B cell (primary cell): ENCODE data around the gene SPDYA. TPM values are rescaled to one million over a fixed set of nuclear protein-coding genes. Genes with fewer than 3 reads are reported as not detected.

Experiments used
- ATAC-seq: fragments of 200-7000 bp; cut with Tn5 transposase; one replicate; pipeline ENCODE4 v1.10.0; 2021; ENCODE audit warnings: low read depth, mild to moderate bottlenecking, moderate number of reproducible peaks, moderate library complexity
- CTCF ChIA-PET: fragments of 350-600 bp; sonication (Branson Sonifier 250); formaldehyde crosslinking; loops from one replicate; lab custom pipeline; 2021; ENCODE audit warnings: antibody characterized with exemption, inconsistent platforms; lab: Charles Lee
- POLR2A ChIA-PET: fragments of 350-600 bp; sonication (Branson Sonifier 250); formaldehyde crosslinking; loops from one replicate; lab custom pipeline; 2021; ENCODE audit warnings: antibody characterized with exemption; lab: Charles Lee
- DNase-seq: peaks from one replicate; pipeline ENCODE4 v3.0.0; 2013
- H2AFZ ChIP-seq: 2 replicates; pipeline ENCODE4 v1.6.1; 2012; ENCODE audit warnings: mild to moderate bottlenecking, low read depth, low read length; ENCODE audit not compliant: insufficient read depth, poor library complexity, severe bottlenecking
- H3K27ac ChIP-seq, 2 donors: 1 replicate in 1 of 2; 2 replicates in 1 of 2; pipeline ENCODE4 v1.5.1; 2012 to 2013; ENCODE audit warnings: low read length in 2 of 2, mild to moderate bottlenecking in 2 of 2, moderate library complexity in 1 of 2
- H3K27me3 ChIP-seq, 4 experiments: fragments of 200-600 bp in 1 of 4; sonication (generic) in 1 of 4; replicated peaks in 1 of 4; 1 replicate in 2 of 4; 2 replicates in 2 of 4; pipeline versions ENCODE4 v1.6.1 to v1.7.0; 2013 to 2016; ENCODE audit warnings: low read length in 3 of 4, mild to moderate bottlenecking in 2 of 4, mixed read lengths in 1 of 4, moderate library complexity in 1 of 4; ENCODE audit not compliant: insufficient read depth in 4 of 4, control insufficient read depth in 3 of 4; ENCODE audit errors: control extremely low read depth in 1 of 4
- H3K36me3 ChIP-seq, 2 experiments: replicated peaks in 1 of 2; 1 replicate in 1 of 2; 2 replicates in 1 of 2; pipeline versions ENCODE4 v1.6.1 to v1.7.1; 2013; ENCODE audit warnings: low read length in 1 of 2; ENCODE audit not compliant: insufficient read depth in 2 of 2, control insufficient read depth in 1 of 2; ENCODE audit errors: control extremely low read depth in 1 of 2, extremely low read depth in 1 of 2
- H3K4me1 ChIP-seq, 2 donors: fragments of 200-600 bp in 1 of 2; sonication (generic) in 1 of 2; 1 replicate in 1 of 2; 2 replicates in 1 of 2; pipeline versions ENCODE4 v1.5.1 to v1.6.1; 2013 to 2017; ENCODE audit warnings: low read length in 2 of 2; ENCODE audit not compliant: control insufficient read depth in 2 of 2, insufficient read depth in 2 of 2
- H3K4me2 ChIP-seq: replicated peaks from 2 replicates; pipeline ENCODE3; 2012; ENCODE audit warnings: mild to moderate bottlenecking, low read depth, low read length; ENCODE audit not compliant: poor library complexity, severe bottlenecking
- H3K4me3 ChIP-seq, 5 experiments: fragments of 200-600 bp in 1 of 5; sonication (generic) in 1 of 5; 1 replicate in 3 of 5; 2 replicates in 2 of 5; pipeline versions ENCODE4 v1.5.1 to v1.7.0; 2011 to 2016; ENCODE audit warnings: low read length in 4 of 5, mild to moderate bottlenecking in 4 of 5, low read depth in 2 of 5, control low read depth in 1 of 5, moderate library complexity in 1 of 5; ENCODE audit not compliant: insufficient read depth in 1 of 5; ENCODE audit errors: control extremely low read depth in 1 of 5, extremely low read depth in 1 of 5
- H3K79me2 ChIP-seq: fragments of 200-600 bp; sonication (generic); one replicate; pipeline ENCODE4 v1.6.0; 2016; ENCODE audit warnings: low read length; ENCODE audit not compliant: control insufficient read depth, insufficient read depth
- H3K9ac ChIP-seq: fragments of 200-600 bp; sonication (generic); 2 replicates; pipeline ENCODE4 v1.6.1; 2017; ENCODE audit warnings: mild to moderate bottlenecking, low read length, moderate library complexity
- H3K9me3 ChIP-seq, 3 donors: one replicate each; pipeline versions ENCODE4 v1.6.1 to v1.7.1; 2013; ENCODE audit warnings: low read length in 2 of 3; ENCODE audit not compliant: control insufficient read depth in 2 of 3, insufficient read depth in 1 of 3; ENCODE audit errors: control extremely low read depth in 1 of 3
- H4K20me1 ChIP-seq: 2 replicates; pipeline ENCODE4 v1.6.0; 2012; ENCODE audit warnings: mild to moderate bottlenecking, low read length; ENCODE audit not compliant: insufficient read depth, control insufficient read depth, poor library complexity, severe bottlenecking
- H3K27ac Mint-ChIP-seq: one replicate; pipeline ENCODE4 v1.8.0; 2021; ENCODE audit warnings: mixed read lengths
- H3K27me3 Mint-ChIP-seq: one replicate; pipeline ENCODE4 v1.8.0; 2021; ENCODE audit warnings: mixed read lengths
- H3K4me1 Mint-ChIP-seq: one replicate; pipeline ENCODE4 v1.8.0; 2021; ENCODE audit warnings: mixed read lengths
- H3K4me3 Mint-ChIP-seq: one replicate; pipeline ENCODE4 v1.8.0; 2021; ENCODE audit warnings: mixed read lengths
- H3K9me3 Mint-ChIP-seq: one replicate; pipeline ENCODE4 v1.8.0; 2022; ENCODE audit warnings: mixed read lengths; ENCODE audit not compliant: insufficient read depth
- EZH2 ChIP-seq: IDR thresholded peaks from 2 replicates; pipeline ENCODE4 v1.6.1; 2012; ENCODE audit warnings: borderline replicate concordance, low read depth, mild to moderate bottlenecking, moderate library complexity, low read length; ENCODE audit not compliant: insufficient read depth, poor library complexity, severe bottlenecking
- WGBS: methylation state at CpG from one replicate; pipeline ENCODE4 v1.1.5; 2013; ENCODE audit warnings: missing lambda C conversion rate; ENCODE audit not compliant: insufficient coverage; 5-methylcytosine and 5-hydroxymethylcytosine counted together
- intact Hi-C: fragments of 100-400 bp; cut with micrococcal nuclease; formaldehyde crosslinking; loops from one replicate; pipeline ENCODE4 v1.10.0; 2022
- polyA plus RNA-seq: library from polyadenylated mRNA; depleted of rRNA; stranded (reverse); fragments of >200 nt; gene quantifications from 2 replicates; pipeline ENCODE4 v1.2.3, GENCODE V29; 2012
- total RNA-seq, 2 donors: library from RNA; stranded (reverse); fragments of 120-200 nt in 1 of 2; gene quantifications; 1 replicate in 1 of 2; 2 replicates in 1 of 2; pipeline versions ENCODE4 v1.2.3 to v1.2.4, GENCODE V29; 2013 to 2022
- TF ChIP-seq, protein P1 (sequence below): fragments of 200-600 bp; IDR thresholded peaks from one replicate; pipeline ENCODE4 v1.8.0; 2022; ENCODE audit warnings: antibody characterized with exemption, mild to moderate bottlenecking

SPDYA gene
- total and polyA plus RNA-seq, 2 donors (not counting 1 experiment from before 2014, with no cell fraction given), result 3.5 TPM; not detected in 1

DNA sequence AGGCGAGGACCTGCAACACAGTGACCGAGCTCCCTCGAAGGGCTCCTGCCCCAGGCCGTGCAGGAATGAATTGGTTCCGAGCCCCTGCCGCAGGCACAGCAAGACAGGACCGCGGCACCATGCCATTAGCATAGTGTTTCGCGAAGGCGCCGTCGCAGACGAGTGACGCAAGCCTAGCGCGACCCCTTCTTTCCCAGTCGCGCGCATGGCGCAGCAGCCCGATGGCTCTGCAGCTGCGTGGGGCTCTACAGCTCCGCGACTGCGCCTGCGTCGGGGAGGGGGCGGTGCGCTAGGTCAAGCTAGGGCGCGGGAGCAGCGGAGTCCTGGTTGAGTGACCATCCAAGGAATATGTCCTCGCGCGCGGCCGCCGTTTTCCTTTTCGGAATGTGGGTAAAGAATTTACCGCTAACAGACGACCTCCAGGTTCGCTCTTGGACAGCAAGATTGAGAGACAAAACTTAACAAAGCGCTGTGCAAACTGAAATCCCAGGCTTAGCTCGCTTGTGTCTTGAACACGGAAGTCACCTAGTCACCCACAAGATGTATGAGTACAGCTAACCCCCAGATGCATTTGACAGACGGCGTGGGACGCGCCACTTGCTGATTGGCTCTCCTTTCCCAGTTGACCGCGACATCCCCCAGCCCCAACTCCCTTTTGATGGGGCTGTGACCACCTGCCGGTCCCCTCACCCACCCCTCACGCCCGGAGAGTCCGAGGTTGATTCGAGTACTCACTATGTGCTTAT lies 59.7 kb downstream of the SPDYA start, which contains the start of gene TRMT61B:
Gene TRMT61B, minus strand, starts transcription at position 164 of the 746 bp plus-strand sequence. Its CDS starts 32 bp downstream, at position 132.
- CTCF ChIA-PET, result interaction anchor here (1.0 to 2.6 kb wide), 5 partner anchors 21 to 303 kb away, joined by 3 to 10 read pairs (median 3); partner anchors contain the start of gene WDR43
- POLR2A ChIA-PET, result interaction anchor here (0.8 to 2.5 kb wide), 6 partner anchors 24 to 1278 kb away, joined by 3 to 35 read pairs (median 4); partner anchors contain the start of genes BABAM2, PPP1CB, RBKS and WDR43
- Histone ChIP-seq H3K27me3 (peaks cover 0 to 6% (median 0%) of the 10 kb centered on the region in 4 experiments), H3K9ac (peak within 1 kb of the TSS; percentile 97), H3K4me3 (peak within 1 kb of the TSS; percentile 71 to 92 (median 90)), H3K4me2 (peak within 1 kb of the TSS; percentile 75), H2AFZ (peak within 1 kb of the TSS; percentile 91), H3K9me3 (no peaks in the 10 kb centered on the region), H3K36me3 (peaks cover 0 to 3% of the 10 kb centered on the region in 2 experiments), H3K4me1 (peaks cover 20 to 23% of the 10 kb centered on the region in 2 donors), H4K20me1 (peaks cover 6% of the 10 kb centered on the region), H3K79me2 (peaks cover 42% of the 10 kb centered on the region), H3K27ac (peak within 1 kb of the TSS; percentile 85 to 94)
- ATAC-seq (peak; percentile 96), DNase-seq (peak; percentile 98)
- H3K4me3 Mint-ChIP-seq, result peak within 1 kb of the TSS; percentile 99
- intact Hi-C loops, result loop anchor here (1.0 to 10.0 kb wide), 5 partner anchors 24 to 1786 kb away; partner anchors contain the start of genes KHK, PPP1CB, SPDYA and WDR43
- peaks cover 29% of the 10 kb centered on the region for H3K4me1 Mint-ChIP-seq
- no peaks in the 10 kb centered on the region for H3K9me3 Mint-ChIP-seq
- TF ChIP-seq, protein P1, sequence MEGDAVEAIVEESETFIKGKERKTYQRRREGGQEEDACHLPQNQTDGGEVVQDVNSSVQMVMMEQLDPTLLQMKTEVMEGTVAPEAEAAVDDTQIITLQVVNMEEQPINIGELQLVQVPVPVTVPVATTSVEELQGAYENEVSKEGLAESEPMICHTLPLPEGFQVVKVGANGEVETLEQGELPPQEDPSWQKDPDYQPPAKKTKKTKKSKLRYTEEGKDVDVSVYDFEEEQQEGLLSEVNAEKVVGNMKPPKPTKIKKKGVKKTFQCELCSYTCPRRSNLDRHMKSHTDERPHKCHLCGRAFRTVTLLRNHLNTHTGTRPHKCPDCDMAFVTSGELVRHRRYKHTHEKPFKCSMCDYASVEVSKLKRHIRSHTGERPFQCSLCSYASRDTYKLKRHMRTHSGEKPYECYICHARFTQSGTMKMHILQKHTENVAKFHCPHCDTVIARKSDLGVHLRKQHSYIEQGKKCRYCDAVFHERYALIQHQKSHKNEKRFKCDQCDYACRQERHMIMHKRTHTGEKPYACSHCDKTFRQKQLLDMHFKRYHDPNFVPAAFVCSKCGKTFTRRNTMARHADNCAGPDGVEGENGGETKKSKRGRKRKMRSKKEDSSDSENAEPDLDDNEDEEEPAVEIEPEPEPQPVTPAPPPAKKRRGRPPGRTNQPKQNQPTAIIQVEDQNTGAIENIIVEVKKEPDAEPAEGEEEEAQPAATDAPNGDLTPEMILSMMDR, result no peak
- no peak for TF ChIP-seq EZH2
- WGBS, result under 1% methylated on average over 52 of the region's 57 CpGs
- peak within 1 kb of the TSS; percentile 100 for H3K27ac Mint-ChIP-seq
- H3K27me3 Mint-ChIP-seq, result peaks cover 2% of the 10 kb centered on the region
